GDM1 (cell line): ENCODE measurements around the gene NRXN3.

ENCODE experiments used
- DNase-seq: peaks from one replicate; lab custom pipeline; 2025; lab: John Stamatoyannopoulos, UW

Gene NRXN3

GRCh38 chr14:79693935-79694334, 1523.8 kb downstream of the NRXN3 start:
- no peak for DNase-seq

DNA sequence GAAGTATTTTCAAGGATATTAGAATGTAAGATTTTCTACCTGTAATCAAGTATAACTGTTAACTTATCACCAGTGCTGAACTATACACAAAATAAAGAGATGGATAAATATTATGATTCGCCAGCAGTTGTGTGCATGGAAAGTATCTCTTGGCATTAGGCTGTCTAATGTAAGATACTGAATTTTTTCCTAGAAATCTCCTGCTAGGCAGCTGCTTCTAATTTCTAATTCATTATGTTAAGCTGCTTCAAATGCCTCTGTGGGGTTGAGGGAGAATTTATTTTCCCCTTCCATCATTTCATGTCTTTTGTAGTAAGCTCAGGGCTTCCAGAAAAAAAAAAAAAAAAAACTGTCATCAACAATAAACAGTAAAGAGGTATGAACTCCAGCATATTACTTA, 1525.1 kb downstream of the NRXN3 start:
- no peak for DNase-seq

- DNase-seq: no peak
These were observed 1528.1 kb downstream of the NRXN3 start for GRCh38 chr14:79698298-79698711.

DNA sequence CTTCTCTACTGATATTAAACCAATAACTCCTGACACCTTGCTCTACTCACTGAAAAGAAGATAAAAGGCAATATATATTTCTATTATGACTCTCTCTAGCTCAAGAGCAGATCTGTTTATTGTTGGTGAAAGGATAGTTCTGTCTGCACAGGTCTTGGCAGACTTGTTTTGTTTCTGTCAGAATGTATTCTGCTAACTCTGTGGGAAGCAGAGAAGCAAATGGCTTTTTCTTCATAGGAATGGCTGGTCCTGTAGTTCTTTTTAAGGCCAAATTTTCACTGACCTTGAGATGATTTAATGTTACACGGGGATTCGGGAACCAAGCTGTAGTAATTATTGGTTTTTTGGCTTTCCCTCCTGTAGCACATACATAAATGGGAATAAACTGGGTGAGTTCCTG, 1529.0 kb downstream of the NRXN3 start:
- no peak for DNase-seq

- DNase-seq: no peak
These were observed 1531.2 kb downstream of the NRXN3 start for GRCh38 chr14:79701371-79701770.

DNA sequence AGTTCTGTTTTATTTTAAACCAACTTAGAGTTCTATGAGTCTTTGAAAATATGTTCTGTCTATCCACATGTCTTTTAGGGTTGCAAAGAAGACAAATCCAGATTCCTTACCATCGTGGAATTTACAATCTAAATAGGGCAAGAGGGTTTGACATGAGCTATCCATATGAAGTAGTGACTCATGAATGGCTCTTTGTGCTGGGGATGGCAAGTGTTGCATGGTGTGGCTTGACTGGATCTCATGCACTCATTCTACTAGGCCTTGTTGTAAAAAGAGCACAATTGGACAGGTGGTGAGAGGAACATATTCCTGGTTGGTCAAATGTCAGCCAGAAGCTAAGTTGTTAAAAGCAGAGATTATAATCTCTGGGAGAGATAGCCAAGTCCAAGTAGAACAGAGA, 1532.0 kb downstream of the NRXN3 start:
- no peak for DNase-seq

GRCh38 chr14:79703209-79703608, 1533.0 kb downstream of the NRXN3 start:
- DNase-seq: no peak

DNA sequence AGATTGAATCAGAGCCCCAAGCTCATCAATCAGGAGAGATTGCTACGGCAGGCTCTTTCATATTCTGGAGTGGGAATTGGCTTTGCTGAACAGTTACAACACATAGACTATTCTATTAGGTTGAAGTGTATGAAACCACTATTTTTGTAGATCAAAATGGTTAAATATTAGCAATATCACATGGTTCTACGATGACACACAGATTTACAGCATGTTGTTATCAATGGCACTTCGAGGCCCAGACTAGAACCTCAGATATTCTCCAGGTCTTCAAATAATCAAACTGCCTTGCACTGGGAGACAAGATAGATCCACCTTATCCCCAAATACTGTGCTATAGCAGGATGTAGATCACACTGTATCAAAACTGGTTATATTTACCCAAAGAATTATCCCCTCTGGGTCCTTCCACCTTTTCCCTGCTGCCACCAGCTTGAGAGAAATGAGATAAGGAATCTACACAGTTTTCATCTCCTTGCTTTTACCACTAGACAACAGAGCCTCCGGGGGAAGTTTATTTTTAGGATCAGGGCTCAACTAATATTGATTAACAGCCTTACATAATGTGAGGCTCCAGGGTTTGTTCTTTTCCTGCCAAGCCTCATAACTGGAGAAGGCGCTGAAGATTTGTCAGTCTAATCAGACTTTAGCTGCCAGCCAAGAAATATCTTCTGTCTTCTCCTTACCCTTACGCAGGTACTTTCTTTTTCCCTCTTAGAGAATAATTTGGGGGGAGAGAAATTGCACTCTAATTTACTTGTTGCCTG, 1534.1 kb downstream of the NRXN3 start:
- DNase-seq: no peak

GRCh38 chr14:79705126-79705894, 1535.1 kb downstream of the NRXN3 start:
- no peak for DNase-seq

DNA sequence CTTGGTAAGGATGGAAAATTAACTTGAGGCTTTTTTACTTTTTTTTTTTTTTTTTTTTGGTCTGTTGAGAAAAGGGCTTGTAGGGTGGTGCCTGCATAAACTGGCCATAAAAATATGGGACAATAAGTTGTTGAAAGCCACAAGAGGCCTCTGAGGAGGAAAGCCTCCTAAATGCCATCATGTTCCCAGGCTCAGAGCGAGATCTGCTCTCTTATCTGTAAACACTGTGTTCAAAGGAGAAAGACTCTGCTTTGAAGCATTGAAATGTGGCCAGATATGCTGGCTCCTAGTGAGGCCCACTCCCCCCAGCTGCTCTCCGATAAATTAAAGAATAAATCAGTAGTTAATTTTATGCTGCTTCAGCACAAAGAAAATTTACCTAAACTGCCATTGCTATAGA, 1536.2 kb downstream of the NRXN3 start:
- no peak for DNase-seq

DNA sequence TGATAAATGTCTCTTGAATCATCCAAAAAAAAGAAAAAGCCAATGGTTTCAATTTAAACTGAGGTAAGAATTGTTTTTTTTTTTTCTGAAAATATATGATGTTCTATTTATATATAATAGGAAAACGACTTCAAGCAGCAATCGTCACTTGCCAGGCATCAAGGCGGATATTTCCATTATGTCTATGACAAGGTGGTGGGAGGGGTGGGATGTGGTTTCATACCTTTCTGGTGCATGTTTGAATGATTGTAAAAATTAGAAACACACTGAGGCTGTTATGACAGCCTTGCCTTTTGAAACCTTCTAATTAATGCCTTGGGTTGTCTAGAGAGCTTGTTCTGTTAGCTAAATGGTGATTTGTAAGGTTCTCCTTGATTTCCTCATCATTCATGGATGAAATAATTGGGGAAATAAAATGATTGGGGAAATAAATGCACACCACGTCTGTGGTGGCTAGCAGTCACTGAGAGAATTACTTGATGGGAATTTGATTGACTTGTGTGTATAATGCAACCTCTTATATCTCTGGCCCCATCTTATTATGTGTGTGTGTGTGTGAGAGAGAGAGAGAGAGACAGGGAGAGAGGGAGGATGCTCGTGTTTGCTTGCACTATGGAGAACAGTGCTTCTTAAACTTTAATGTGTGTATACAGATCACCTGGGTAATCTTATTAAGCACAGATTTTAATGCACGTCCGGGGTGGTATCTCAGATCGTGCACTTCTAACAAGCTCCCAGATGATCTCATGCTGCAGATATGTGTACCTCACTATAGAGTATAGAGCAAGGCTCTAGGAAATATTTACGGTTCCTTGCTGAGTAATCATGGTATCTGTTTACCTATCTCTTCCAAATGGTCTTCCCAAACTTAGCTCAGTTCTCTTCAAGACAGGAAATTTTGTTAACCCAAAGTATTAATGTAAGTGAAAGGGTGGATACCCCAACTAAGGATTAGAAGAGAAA, 1538.5 kb downstream of the NRXN3 start:
- DNase-seq: no peak

DNA sequence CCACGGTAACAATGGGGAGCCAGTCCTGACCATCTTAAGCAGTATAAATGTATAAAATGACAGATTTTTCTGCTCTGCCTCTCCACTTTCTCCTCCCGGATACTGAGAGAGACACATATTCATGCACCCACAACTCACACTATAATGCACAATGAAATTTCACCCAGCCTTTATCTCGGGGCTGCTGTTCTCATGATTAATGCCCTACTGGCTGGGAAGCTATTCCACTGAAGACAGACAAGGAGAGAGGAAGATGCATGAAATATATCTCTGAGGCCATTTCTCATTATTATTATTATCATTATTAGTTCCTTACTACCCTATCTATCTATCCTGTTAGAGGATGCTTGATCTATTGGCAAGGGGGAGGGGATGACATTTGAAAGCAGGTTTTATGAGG, 1539.4 kb downstream of the NRXN3 start:
- DNase-seq: no peak

GRCh38 chr14:79712302-79712950, 1542.3 kb downstream of the NRXN3 start:
- no peak for DNase-seq

- no peak for DNase-seq
These were observed 1551.4 kb downstream of the NRXN3 start for GRCh38 chr14:79721399-79722084.

- no peak for DNase-seq
These were observed 1555.0 kb downstream of the NRXN3 start for GRCh38 chr14:79724934-79725717.

- no peak for DNase-seq
These were observed 1557.7 kb downstream of the NRXN3 start for GRCh38 chr14:79727900-79728299.

DNA sequence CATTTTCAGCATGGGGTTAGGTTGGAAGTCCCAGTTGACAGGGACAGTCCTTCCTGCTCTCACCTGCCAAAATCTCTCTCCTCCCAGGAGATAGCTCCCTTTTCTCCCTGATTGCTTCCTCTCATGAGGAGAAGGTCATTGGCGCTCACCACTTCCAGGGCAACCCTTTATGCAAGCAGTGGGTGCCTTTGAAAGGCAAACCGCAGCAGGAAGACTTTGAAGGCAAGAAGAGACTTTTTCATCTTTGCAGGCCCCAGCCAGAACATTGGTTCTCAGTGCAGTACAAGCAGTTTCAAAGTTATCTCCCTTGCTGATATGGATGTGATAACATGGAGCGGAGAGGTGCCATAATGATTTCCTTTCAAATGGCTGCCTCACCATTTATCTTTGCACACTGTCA, 1558.2 kb downstream of the NRXN3 start:
- no peak for DNase-seq

DNA sequence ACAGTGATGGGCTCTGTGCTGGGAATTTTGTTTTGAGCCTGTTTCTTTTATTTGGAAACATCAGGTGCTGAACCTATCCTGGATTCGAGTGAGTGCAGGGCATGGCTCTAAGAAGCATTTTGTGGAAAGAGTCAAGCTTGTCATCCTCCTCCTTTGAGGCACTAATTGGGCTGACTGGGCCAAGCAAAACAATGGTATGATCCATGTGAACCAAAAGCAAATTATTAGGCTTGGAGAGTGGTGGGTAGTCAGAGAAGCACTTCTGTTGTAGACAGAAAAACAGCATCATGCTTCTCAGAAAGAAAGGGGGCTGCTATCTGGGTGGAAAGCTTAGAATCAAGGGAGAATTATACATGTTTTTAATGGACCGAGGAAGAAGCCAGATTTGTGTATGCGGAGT, 1559.6 kb downstream of the NRXN3 start:
- no peak for DNase-seq

- no peak for DNase-seq
These were observed 1560.0 kb downstream of the NRXN3 start for GRCh38 chr14:79730196-79730595.

- no peak for DNase-seq
These were observed 1560.8 kb downstream of the NRXN3 start for GRCh38 chr14:79730953-79731352.
